Measurements from ENCODE around the gene ANKS1B.

- TF ChIP-seq GATA2 (IDR thresholded peaks at IDR 0.05; ENCODE audit: low read depth, low read length) (no peak), GATA3 (IDR thresholded peaks at IDR 0.05; ENCODE audit: low read depth, low read length) (no peak)
Measured at GRCh38 chr12:98701166-98701565, 1283.6 kb downstream of the ANKS1B start.

All from SH-SY5Y (cell line).